ENCODE measurements around the gene SLC35G1. TPM values are rescaled to one million over a fixed set of nuclear protein-coding genes. Genes with fewer than 3 reads are reported as not detected.

SLC35G1 gene
- total and polyA plus RNA-seq, 5 experiments from 2014 or later, result 2.3 to 6.4 (median 3.9) TPM

DNA sequence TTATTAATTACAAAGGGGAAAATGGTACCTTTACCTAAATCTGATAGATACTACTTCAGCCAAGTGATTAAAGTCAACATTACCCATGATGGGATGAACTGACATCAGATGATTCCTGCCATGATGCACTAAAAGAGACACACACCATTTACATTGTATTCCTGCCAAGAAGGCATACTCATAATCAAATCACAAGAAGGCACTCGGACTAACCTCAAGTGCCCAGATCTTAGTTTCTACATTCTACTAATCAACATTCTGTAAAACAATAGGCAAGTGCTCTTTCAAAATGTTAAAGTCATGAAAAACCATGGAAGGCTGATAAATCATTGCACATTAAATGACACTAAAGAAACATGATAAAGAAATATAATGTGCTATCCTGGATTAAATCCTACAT lies 44.4 kb downstream of the SLC35G1 start:
- POLR2A ChIA-PET, result no interaction called here
- no peak for ATAC-seq
- DNase-seq, result no peak
- H3K4me3 Mint-ChIP-seq, result no peak overlapping the region
- H3K27me3 Mint-ChIP-seq, result no peaks in the 10 kb centered on the region
- peaks cover 0 to 4% (median 0%) of the 10 kb centered on the region in 3 donors for H3K36me3 Mint-ChIP-seq
- H3K9me3 Mint-ChIP-seq, result peaks cover 0 to 10% (median 3%) of the 10 kb centered on the region in 9 donors
- no peaks in the 10 kb centered on the region for H3K4me1 Mint-ChIP-seq
- H3K27ac Mint-ChIP-seq, result no peak overlapping the region

DNA sequence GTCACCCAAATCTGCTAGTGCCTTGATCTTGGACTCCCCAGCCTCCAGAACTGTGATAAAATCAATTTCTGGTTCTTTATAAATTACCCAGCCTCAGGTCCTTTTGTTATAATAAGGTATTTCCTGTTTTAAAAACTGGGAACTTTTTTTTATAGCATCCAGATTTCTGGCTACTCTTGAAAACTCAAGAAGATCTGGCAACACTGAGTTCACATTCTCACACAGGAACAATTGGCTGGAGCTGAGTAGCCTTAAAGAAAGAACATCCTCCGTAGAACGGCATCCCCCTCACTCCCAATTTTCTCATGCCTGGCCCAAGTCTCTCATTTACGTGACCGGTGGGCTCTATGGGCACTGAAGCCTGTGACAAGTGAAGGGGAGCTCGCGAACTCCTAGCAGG lies 47.1 kb downstream of the SLC35G1 start:
- no peak overlapping the region for H3K27ac Mint-ChIP-seq
- peaks cover 0 to 4% (median 0%) of the 10 kb centered on the region in 3 donors for H3K36me3 Mint-ChIP-seq
- DNase-seq, result no peak
- POLR2A ChIA-PET, result no interaction called here
- no peaks in the 10 kb centered on the region for H3K27me3 Mint-ChIP-seq
- peaks cover 0 to 4% (median 0%) of the 10 kb centered on the region in 9 donors for H3K9me3 Mint-ChIP-seq
- ATAC-seq, result no peak
- H3K4me1 Mint-ChIP-seq, result no peaks in the 10 kb centered on the region
- H3K4me3 Mint-ChIP-seq, result no peak overlapping the region

DNA sequence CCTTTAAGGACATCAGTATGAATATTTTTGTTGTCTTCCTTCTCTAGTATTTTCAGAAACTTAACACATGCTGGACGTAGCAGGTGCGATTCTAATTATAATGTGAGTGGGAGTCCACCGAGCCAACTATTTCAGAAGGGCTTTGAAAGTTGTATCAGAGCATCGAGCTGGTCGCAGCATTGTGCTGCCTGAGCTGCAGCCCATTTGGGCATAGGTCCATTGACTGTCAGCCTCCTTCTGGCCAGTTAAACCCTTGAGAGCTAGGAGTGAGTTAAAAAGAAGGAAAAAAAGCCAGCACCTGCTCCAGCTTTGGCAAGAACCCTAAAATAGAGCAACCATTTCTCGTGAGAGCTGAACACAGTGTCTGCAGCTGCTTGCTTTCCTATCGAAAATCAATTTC lies 47.8 kb downstream of the SLC35G1 start:
- POLR2A ChIA-PET, result no interaction called here
- DNase-seq (no peak), ATAC-seq (no peak)
- Mint-ChIP-seq H3K4me3 (no peak overlapping the region), H3K9me3 (peaks cover 0 to 4% (median 0%) of the 10 kb centered on the region in 9 donors), H3K4me1 (no peaks in the 10 kb centered on the region), H3K27me3 (no peaks in the 10 kb centered on the region), H3K27ac (no peak overlapping the region), H3K36me3 (peaks cover 0 to 4% (median 0%) of the 10 kb centered on the region in 3 donors)

GRCh38 chr10:93945819-93946218 lies 52.0 kb downstream of the SLC35G1 start:
- H3K4me3 Mint-ChIP-seq, result no peak overlapping the region
- POLR2A ChIA-PET, result no interaction called here
- DNase-seq, result no peak
- no peak for ATAC-seq
- no peaks in the 10 kb centered on the region for H3K4me1 Mint-ChIP-seq
- H3K9me3 Mint-ChIP-seq, result no peaks in the 10 kb centered on the region
- no peaks in the 10 kb centered on the region for H3K36me3 Mint-ChIP-seq
- H3K27ac Mint-ChIP-seq, result no peak overlapping the region
- no peaks in the 10 kb centered on the region for H3K27me3 Mint-ChIP-seq

DNA sequence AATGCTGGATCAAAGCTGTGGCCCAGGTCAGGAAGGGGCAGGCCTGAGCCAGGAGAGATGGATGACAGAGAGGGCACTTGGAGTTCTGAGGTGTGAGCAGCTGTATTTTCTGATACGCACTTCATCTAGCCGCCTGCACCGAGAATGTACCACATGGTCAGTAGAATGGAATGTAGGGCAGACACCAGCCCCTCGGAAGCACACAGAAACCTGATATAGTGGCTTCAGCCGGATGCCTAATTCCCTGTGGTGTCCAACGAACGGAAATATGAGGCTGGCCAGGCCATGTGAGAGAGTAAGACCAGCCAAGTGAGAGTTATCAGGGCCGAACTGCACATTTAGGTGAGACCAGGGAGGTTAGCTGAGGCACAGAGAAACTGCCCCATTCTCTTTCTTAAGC lies 53.3 kb downstream of the SLC35G1 start:
- Mint-ChIP-seq H3K4me1 (no peaks in the 10 kb centered on the region), H3K4me3 (no peak overlapping the region), H3K36me3 (peaks cover 0 to 2% (median 0%) of the 10 kb centered on the region in 3 donors), H3K9me3 (no peaks in the 10 kb centered on the region), H3K27ac (no peak overlapping the region), H3K27me3 (peaks cover 0 to 3% (median 0%) of the 10 kb centered on the region in 5 donors)
- DNase-seq, result no peak
- no peak for ATAC-seq
- POLR2A ChIA-PET, result no interaction called here

DNA sequence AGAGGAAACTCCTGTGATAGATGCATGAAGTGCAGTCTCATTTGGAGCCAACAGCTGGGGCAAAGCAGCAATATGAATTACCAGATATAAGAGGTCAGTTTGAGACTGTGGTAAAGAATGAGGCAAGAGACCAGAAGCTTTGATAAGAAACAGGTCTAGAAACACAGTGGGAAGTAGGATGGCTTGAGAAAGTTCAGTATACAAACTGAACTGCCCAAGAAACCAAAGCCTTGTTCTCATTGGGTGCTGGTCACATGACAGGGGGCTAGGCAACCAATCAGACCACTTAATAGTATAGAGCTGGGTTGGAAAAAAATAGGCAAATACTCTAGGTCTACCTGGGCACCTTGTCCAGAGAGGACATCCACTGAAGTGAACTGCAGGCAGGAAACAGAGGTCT lies 53.7 kb downstream of the SLC35G1 start:
- no peak overlapping the region for H3K4me3 Mint-ChIP-seq
- POLR2A ChIA-PET, result no interaction called here
- no peak overlapping the region for H3K27ac Mint-ChIP-seq
- peaks cover 0 to 2% (median 0%) of the 10 kb centered on the region in 3 donors for H3K36me3 Mint-ChIP-seq
- no peaks in the 10 kb centered on the region for H3K4me1 Mint-ChIP-seq
- H3K9me3 Mint-ChIP-seq, result no peaks in the 10 kb centered on the region
- H3K27me3 Mint-ChIP-seq, result peaks cover 0 to 3% (median 0%) of the 10 kb centered on the region in 5 donors
- no peak for ATAC-seq
- no peak for DNase-seq

GRCh38 chr10:93951905-93952304 lies 58.1 kb downstream of the SLC35G1 start:
- Mint-ChIP-seq H3K4me3 (no peak overlapping the region), H3K4me1 (no peaks in the 10 kb centered on the region), H3K9me3 (no peaks in the 10 kb centered on the region), H3K36me3 (peaks cover 0 to 12% (median 0%) of the 10 kb centered on the region in 3 donors), H3K27me3 (peaks cover 0 to 3% (median 0%) of the 10 kb centered on the region in 5 donors), H3K27ac (no peak overlapping the region)
- ATAC-seq, result no peak
- POLR2A ChIA-PET, result no interaction called here
- no peak for DNase-seq

Other genes with a start within 250 kb of the SLC35G1 start
- 10 to 100 TPM; 25.5 to 28.9 TPM for gene FRA10AC1, start 191.4 kb upstream of the SLC35G1 start, total RNA-seq
- 1 to 10 TPM; 5.8 to 6.8 (median 5.9) TPM for gene FRA10AC1, start 191.4 kb upstream of the SLC35G1 start, polyA plus RNA-seq
- gene LGI1, start 136.0 kb upstream of the SLC35G1 start, total RNA-seq, result not detected
- gene LGI1, start 136.0 kb upstream of the SLC35G1 start, polyA plus RNA-seq, result not detected
- not detected for gene PLCE1, start 100.0 kb downstream of the SLC35G1 start, total RNA-seq
- under 1 TPM; 0.08 to 0.19 (median 0.17) TPM for gene PLCE1, start 100.0 kb downstream of the SLC35G1 start, polyA plus RNA-seq